Right lobe of liver (tissue), 4 donors: Measurements from ENCODE around the gene MPDU1.

Experiments
- CTCF ChIP-seq, 4 donors: fragments of 200-600 bp in 3 of 4; fragments of 450-650 bp in 1 of 4; IDR thresholded peaks; one replicate each; pipeline versions ENCODE4 v1.5.1 to v1.8.0; 2016 to 2022; ENCODE audit warnings: antibody characterized with exemption in 4 of 4, mild to moderate bottlenecking in 2 of 4
- POLR2A ChIP-seq: fragments of 450-650 bp; IDR thresholded peaks from one replicate; pipeline ENCODE4 v1.6.1; 2017; ENCODE audit warnings: antibody characterized with exemption, mild to moderate bottlenecking
- donor health status: DM: no; HTN: no; CAD: no.
- donor health status: DM: no; HTN: no; CAD: no.
- donor health status: DM: no; HTN: yes; CAD: no.

- TF ChIP-seq POLR2A (no peak), CTCF (IDR thresholded peaks at IDR 0.05) (no peak)
Measured at GRCh38 chr17:7563115-7563869, 20.4 kb upstream of the MPDU1 start.
